Loucy (cell line): ENCODE data around the gene RNU2-63P.

Source experiments
- H2AFZ ChIP-seq: fragments of 200-600 bp; sonication (generic); 2 replicates; pipeline ENCODE4 v1.6.0; 2016; ENCODE audit warnings: antibody characterized with exemption, mild to moderate bottlenecking, low read length, moderate library complexity
- H3F3A ChIP-seq: fragments of 200-600 bp; 2 replicates; pipeline ENCODE4 v1.6.0; 2016; ENCODE audit warnings: antibody characterized with exemption, low read depth, mild to moderate bottlenecking
- H3K27me3 ChIP-seq: fragments of 200-600 bp; sonication (generic); 2 replicates; pipeline ENCODE4 v1.6.1; 2014; ENCODE audit warnings: low read length, mild to moderate bottlenecking; ENCODE audit not compliant: insufficient read depth, poor library complexity, severe bottlenecking
- H3K36me3 ChIP-seq: fragments of 200-600 bp; sonication (generic); 2 replicates; pipeline ENCODE4 v1.6.1; 2016; ENCODE audit warnings: low read length; ENCODE audit not compliant: insufficient read depth
- H3K4me1 ChIP-seq: fragments of 200-600 bp; sonication (generic); 2 replicates; pipeline ENCODE4 v1.5.1; 2014; ENCODE audit warnings: low read length, mild to moderate bottlenecking; ENCODE audit not compliant: insufficient read depth, poor library complexity, severe bottlenecking
- H3K4me2 ChIP-seq: fragments of 200-600 bp; sonication (generic); 2 replicates; pipeline ENCODE4 v1.6.0; 2014; ENCODE audit warnings: antibody characterized with exemption, low read length, low read depth, mild to moderate bottlenecking; ENCODE audit not compliant: poor library complexity, severe bottlenecking
- H3K4me3 ChIP-seq: fragments of 200-600 bp; sonication (generic); 2 replicates; pipeline ENCODE4 v1.5.1; 2014; ENCODE audit warnings: low read length, mild to moderate bottlenecking, mixed read lengths; ENCODE audit not compliant: poor library complexity, severe bottlenecking
- H3K79me2 ChIP-seq: fragments of 200-600 bp; sonication (generic); 2 replicates; pipeline ENCODE4 v1.6.1; 2014; ENCODE audit warnings: low read length; ENCODE audit not compliant: insufficient read depth
- H3K9ac ChIP-seq: fragments of 200-600 bp; sonication (generic); 2 replicates; pipeline ENCODE4 v1.6.0; 2014; ENCODE audit warnings: mild to moderate bottlenecking, low read depth, low read length, moderate library complexity; ENCODE audit not compliant: poor library complexity, severe bottlenecking
- H3K9me2 ChIP-seq: fragments of 200-600 bp; sonication (generic); replicated peaks from 2 replicates; pipeline ENCODE4 v1.6.1; 2016; ENCODE audit warnings: low read depth, low read length, mixed read lengths
- H3K9me3 ChIP-seq: fragments of 200-600 bp; sonication (generic); 2 replicates; pipeline ENCODE4 v1.6.1; 2014; ENCODE audit warnings: mild to moderate bottlenecking, antibody characterized with exemption, low read length, low read depth; ENCODE audit not compliant: insufficient read depth
- H4K20me1 ChIP-seq: fragments of 200-600 bp; sonication (generic); 2 replicates; pipeline ENCODE4 v1.6.0; 2014; ENCODE audit warnings: antibody characterized with exemption, low read length, mild to moderate bottlenecking; ENCODE audit not compliant: insufficient read depth, poor library complexity, severe bottlenecking
- CTCF ChIP-seq: fragments of 200-600 bp; sonication (generic); conservative IDR thresholded peaks from 2 replicates; pipeline ENCODE4 v1.5.1; 2014; ENCODE audit warnings: mild to moderate bottlenecking, antibody characterized with exemption, low read length
- EZH2phosphoT487 ChIP-seq: fragments of 200-600 bp; IDR thresholded peaks from 2 replicates; pipeline ENCODE4 v1.6.1; 2018; ENCODE audit warnings: antibody characterized with exemption, mild to moderate bottlenecking, moderate library complexity, borderline replicate concordance

Gene RNU2-63P

GRCh38 chr2:88036606-88037005, 20.3 kb upstream of the RNU2-63P start:
- Histone ChIP-seq H4K20me1 (no peaks in the 10 kb centered on the region), H3K9me3 (no peaks in the 10 kb centered on the region), H2AFZ (no peak overlapping the region), H3K4me3 (no peak overlapping the region), H3K79me2 (no peaks in the 10 kb centered on the region), H3K27me3 (no peaks in the 10 kb centered on the region), H3K9ac (no peak overlapping the region), H3F3A (no peaks in the 10 kb centered on the region), H3K9me2 (no peaks in the 10 kb centered on the region), H3K4me1 (no peaks in the 10 kb centered on the region), H3K4me2 (no peak overlapping the region), H3K36me3 (no peaks in the 10 kb centered on the region)
- TF ChIP-seq EZH2phosphoT487 (no peak), CTCF (no peak)

- Histone ChIP-seq H3K4me1 (no peaks in the 10 kb centered on the region), H3K9me3 (no peaks in the 10 kb centered on the region), H4K20me1 (no peaks in the 10 kb centered on the region), H3F3A (no peaks in the 10 kb centered on the region), H3K9ac (no peak overlapping the region), H3K79me2 (no peaks in the 10 kb centered on the region), H3K36me3 (no peaks in the 10 kb centered on the region), H2AFZ (no peak overlapping the region), H3K4me2 (no peak overlapping the region), H3K27me3 (no peaks in the 10 kb centered on the region), H3K9me2 (no peaks in the 10 kb centered on the region), H3K4me3 (no peak overlapping the region)
- TF ChIP-seq EZH2phosphoT487, result no peak
- no peak for TF ChIP-seq CTCF
Measured at GRCh38 chr2:88036182-88036581, 19.8 kb upstream of the RNU2-63P start.

- Histone ChIP-seq H3K36me3 (no peaks in the 10 kb centered on the region), H2AFZ (no peak overlapping the region), H3K79me2 (no peaks in the 10 kb centered on the region), H3K27me3 (no peaks in the 10 kb centered on the region), H3F3A (no peaks in the 10 kb centered on the region), H4K20me1 (no peaks in the 10 kb centered on the region), H3K4me1 (no peaks in the 10 kb centered on the region), H3K4me2 (no peak overlapping the region), H3K4me3 (no peak overlapping the region), H3K9me3 (no peaks in the 10 kb centered on the region), H3K9ac (no peak overlapping the region), H3K9me2 (no peaks in the 10 kb centered on the region)
- no peak for TF ChIP-seq CTCF
Measured at GRCh38 chr2:88032070-88032702, 15.8 kb upstream of the RNU2-63P start.
